GM18511 (cell line): ENCODE measurements around the gene TKTL1.

Experiments used
- ATAC-seq: cut with Tn5 transposase; IDR thresholded peaks from one replicate; pipeline ENCODE4 v1.9.1; 2021; ENCODE audit warnings: mild to moderate bottlenecking, moderate library complexity; ENCODE audit not compliant: unreplicated experiment

Gene TKTL1

GRCh38 chrX:154343063-154343462, 47.5 kb downstream of the TKTL1 start:
- ATAC-seq = peak; percentile 19

- ATAC-seq = peak; percentile 36
Observed at GRCh38 chrX:154343620-154344019, 48.0 kb downstream of the TKTL1 start.

- no peak for ATAC-seq
Observed at GRCh38 chrX:154348114-154348531, 52.5 kb downstream of the TKTL1 start.

DNA sequence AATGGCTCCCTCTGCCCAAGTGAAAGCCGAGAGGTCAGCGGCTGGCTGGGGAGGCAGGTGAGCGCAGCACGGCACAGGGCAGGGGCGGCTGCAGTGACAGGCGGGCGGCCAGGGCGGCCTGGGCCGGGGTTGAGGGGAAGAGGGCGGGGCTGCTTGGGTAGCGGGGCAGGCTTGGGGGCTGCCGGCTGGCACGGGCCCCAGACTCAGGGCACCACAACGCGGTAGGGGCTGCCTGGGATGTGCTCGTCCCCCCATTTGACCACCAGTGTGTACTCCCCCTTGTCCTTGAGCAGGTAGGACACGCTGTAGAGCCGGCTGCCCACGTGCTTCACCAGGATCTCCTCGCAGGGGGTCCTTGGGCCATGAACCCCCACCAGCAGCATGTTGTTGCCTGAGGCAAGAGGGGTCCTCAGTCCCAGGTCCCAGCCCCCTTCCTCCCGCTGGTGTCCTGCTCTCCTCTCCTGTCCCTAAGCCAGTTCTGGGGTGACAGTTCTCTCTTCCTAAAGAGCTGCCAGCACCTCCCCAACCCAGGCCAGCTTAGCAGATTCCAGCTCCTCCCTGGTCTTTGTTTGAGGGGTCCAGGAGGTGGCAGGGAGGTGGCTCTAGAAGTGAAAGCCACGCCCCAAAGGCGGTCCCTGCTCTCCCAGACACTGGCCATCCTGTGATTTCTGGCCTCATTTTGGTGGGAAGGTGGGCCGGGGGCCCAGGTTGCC, 53.2 kb downstream of the TKTL1 start:
- no peak for ATAC-seq

DNA sequence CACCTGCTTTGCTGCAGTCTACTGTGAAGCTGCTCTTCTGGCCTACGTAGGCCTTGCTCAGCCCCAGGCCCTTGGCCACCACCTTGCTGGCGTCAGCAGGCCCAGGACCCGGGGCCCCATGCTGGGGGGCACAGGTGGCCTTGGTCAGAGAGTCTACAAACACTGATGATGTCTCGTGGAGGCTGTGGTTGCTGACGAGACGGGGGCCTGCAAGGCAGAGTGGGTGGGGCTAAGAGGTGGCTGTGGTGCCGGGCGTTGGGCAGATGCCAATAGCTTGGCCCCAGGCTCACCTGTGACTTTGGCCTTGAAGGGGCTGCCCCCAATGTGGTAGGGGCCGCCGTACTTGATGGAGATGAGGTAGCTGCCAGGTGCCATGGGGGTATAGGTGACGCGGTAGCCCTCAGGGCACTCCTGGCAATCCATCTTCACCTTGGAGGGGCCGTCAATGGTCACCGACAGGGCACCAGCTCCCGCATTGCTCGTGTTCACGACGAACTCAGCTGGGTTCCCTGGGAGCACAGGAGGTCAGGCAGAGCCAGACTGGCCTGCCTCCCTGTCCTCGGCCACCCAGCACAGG, 53.9 kb downstream of the TKTL1 start:
- no peak for ATAC-seq

DNA sequence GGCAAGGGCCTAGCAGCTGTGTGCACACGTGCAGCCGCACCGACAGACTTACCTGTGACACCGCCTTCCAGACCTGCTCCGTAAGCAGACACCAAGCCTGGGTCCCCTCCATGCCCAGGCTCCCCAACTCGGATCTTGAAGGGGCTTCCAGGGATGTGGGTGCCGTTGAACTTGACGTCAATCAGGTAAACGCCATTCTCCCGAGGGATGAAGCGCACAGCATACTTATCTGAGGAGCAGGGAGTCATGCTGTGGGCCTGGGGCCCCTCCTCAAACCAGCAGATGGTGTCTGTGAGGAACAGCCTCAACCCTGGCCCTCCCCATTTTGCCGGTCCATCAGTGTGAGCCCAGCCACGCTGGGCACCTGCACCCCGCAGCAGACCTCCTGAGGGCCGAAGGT, 54.4 kb downstream of the TKTL1 start:
- ATAC-seq = no peak

- ATAC-seq = no peak
Observed at GRCh38 chrX:154350429-154351182, 55.0 kb downstream of the TKTL1 start.

DNA sequence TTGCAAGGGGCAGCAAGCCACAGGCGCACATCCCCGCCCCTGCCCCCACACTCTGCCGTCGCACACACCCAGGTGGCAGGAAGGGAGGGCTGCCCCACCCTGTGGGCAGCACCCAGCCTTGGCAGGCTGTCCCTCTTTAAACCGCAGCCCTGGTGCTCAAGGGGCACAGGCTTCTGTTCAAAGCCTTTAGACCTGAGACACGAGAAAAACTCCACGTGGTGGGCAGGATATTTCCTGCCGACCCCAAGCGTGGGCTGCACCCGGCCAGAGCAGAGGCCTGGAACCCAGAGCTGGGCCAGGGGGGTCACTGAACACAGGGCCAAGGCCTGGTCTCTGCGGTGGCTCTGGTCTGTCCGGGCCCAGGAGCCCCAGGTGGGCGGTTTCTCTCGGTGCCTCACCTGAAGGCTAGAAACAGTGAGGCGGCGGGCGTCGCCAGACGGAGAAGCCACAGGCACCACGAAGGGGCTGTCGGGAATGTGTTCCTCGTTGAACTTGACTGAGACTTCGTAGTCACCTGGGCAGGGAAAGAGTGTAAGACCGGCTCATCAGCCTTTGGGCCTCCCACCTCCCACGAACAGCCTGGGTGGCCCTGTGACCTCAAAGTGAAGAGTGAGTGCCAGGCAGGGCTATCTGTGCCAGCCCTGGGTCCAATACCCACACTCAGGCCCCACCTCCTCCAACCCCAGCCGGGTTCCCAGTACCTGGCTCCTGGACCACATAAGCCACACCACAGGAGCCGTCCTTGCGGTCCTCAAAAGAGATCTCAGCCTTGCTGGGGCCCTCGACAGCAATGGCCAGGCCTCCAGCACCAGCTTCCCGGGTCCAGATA, 55.8 kb downstream of the TKTL1 start:
- ATAC-seq = no peak

DNA sequence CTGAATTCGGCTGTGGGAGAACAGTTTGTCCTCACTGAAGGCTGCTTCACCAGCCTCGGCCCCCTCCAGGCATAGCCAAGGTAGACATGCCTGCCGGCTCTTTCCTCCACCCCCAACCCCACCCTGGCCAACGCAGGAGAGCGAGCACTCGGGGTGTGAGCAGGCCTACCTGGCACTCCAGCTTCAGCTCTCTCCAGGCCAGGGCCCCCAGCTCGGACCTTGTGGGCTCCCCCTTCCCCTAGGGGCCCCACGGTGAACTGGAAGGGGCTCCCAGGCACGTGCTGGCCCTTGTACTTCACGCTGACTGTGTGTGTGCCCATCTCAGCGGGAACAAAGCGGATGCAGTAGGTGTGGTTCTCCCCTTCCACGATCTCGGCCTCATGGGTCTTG, 56.4 kb downstream of the TKTL1 start:
- ATAC-seq = no peak

DNA sequence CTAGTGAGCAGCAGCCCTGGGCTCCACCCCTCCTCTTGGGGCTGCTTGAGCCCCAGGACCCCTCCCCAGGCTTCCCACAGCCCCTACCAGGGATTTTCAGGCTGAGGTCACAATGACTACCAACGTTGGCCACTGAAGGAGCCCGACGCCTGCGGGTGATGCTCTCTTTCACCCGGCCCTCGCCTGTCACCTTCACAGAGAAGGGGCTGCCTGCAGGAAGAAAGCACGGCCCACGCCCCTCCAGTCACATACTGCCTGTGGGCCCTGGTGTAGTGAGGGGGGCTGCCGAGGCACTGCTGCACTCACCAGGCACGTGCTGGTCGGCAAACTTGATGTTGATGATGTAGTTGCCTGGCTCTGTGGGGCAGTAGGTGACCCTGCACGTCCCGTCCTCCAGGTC, 56.9 kb downstream of the TKTL1 start:
- ATAC-seq = no peak

DNA sequence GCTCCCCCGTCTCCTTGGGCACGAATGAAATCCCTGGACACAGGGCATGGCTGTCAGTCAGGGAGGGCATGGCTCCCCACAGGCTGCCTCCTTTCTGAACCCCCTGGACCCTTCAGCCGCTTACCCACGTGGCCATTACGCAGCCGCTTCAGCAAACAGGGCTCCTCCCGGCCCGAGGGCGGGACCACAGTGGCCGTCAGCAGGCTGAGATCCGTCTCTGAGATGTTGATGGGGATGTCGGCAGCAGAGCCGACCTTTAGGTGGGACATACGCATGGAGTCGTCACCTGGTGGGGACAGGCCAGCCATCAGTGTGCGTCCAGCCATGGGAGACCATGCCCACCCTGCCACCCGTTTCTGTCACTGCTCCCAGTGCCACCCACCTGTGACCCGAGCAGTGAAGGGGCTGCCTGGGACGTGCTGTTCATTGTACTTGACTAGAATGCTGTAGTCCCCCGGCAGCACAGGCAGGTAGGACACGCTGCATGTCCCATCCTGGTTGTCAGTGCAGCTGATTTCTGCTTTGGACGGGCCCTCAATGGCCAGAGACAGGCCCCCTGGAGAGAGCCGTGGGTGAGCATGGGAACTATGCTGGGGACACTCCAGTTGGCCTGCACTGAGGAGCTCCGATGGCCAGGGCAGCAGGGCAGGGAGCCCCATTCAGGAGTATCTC, 57.7 kb downstream of the TKTL1 start:
- no peak for ATAC-seq

DNA sequence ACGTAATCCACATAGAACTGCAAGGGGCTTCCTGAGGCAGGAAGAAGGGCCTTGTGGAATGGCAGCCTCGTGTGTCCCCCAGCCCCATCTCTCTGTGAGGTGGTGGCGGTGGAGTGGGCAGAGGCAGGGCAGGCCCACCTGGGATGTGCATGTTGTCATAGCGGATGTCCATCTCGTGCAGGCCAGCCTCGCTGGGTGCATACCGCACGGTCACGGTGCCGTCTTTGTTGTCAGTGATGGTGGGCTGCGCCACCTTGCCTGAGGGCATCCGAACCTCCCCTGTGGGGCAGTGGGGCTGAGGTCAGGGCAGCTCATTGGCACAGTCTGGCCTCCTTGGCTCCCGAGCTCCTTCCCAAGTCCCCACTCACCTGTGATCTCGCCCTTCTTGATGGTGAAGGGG, 58.4 kb downstream of the TKTL1 start:
- ATAC-seq = no peak

- no peak for ATAC-seq
Observed at GRCh38 chrX:154354516-154354915, 58.9 kb downstream of the TKTL1 start.

GRCh38 chrX:154355094-154355775, 59.6 kb downstream of the TKTL1 start:
- no peak for ATAC-seq

GRCh38 chrX:154355776-154356140, 60.2 kb downstream of the TKTL1 start:
- no peak for ATAC-seq

DNA sequence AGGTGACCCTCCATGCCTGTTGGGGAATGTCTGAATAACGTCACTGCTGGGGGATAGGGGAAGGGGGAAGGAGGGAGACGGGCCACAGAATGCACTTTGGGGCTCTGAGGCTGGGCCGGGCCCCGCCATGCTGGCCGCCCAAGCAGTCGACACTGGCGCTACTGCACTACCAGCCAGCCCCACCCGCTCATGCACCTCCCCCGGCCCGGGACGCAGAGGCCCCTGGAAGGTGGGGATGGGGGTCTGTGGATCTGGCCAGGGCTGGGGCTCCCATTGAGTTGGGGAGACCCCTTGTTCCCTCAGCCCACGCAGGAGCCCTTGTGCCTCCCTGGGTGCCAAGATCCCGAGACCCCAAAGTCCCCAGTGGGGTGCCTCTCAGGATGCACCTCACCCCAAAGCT, 61.0 kb downstream of the TKTL1 start:
- no peak for ATAC-seq

- no peak for ATAC-seq
Observed at GRCh38 chrX:154357205-154357604, 61.6 kb downstream of the TKTL1 start.

DNA sequence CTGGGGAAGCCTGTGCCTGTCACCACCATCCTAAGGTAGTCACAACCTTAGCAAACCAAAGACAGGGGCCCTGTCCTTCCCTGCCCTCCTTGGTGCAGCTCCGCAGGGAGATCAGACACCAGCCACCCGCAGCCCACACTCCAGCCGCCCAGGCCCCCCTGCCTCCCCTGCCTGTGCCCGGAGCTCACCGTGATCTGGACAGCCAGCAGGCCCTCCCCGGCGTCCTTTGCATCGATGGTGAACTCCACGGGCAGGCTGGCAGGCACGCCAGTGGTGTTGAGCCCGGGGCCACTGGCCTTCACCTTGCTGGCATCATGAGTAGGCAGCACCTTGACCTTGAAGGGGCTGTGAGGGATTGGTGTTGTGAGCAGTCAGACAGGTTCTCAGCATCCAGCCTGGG, 62.4 kb downstream of the TKTL1 start:
- ATAC-seq = no peak

- ATAC-seq = no peak
Observed at GRCh38 chrX:154358829-154359228, 63.2 kb downstream of the TKTL1 start.
